Hepatocyte (in vitro differentiated cells): ENCODE measurements around the gene HSF5. TPM values are rescaled to one million over a fixed set of nuclear protein-coding genes. Genes with fewer than 3 reads are reported as not detected.

ENCODE experiments used
- DNase-seq: peaks from one replicate; pipeline ENCODE4 v3.0.0-alpha.2; 2016; ENCODE audit warnings: low spot score
- H2AFZ ChIP-seq: fragments of 200-600 bp; sonication (generic); 2 replicates; pipeline ENCODE4 v1.6.0; 2016; ENCODE audit warnings: antibody characterized with exemption, mild to moderate bottlenecking
- H3K27ac ChIP-seq: fragments of 200-600 bp; sonication (generic); 2 replicates; pipeline ENCODE4 v1.5.1; 2016; ENCODE audit warnings: mild to moderate bottlenecking
- H3K27me3 ChIP-seq: fragments of 200-600 bp; sonication (generic); 2 replicates; pipeline ENCODE4 v1.6.1; 2016
- H3K36me3 ChIP-seq: fragments of 200-600 bp; sonication (generic); replicated peaks from 2 replicates; pipeline ENCODE4 v1.5.1; 2016; ENCODE audit warnings: low read depth; ENCODE audit not compliant: insufficient read depth
- H3K4me1 ChIP-seq: fragments of 200-600 bp; sonication (generic); 2 replicates; pipeline ENCODE4 v1.5.1; 2016; ENCODE audit warnings: mild to moderate bottlenecking, moderate library complexity; ENCODE audit not compliant: insufficient read depth
- H3K4me2 ChIP-seq: fragments of 200-600 bp; sonication (generic); 2 replicates; pipeline ENCODE4 v1.6.0; 2016
- H3K4me3 ChIP-seq: fragments of 200-600 bp; sonication (generic); 2 replicates; pipeline ENCODE4 v1.5.1; 2016; ENCODE audit warnings: mild to moderate bottlenecking
- H3K79me2 ChIP-seq: fragments of 200-600 bp; sonication (generic); 2 replicates; pipeline ENCODE4 v1.6.0; 2017; ENCODE audit warnings: mild to moderate bottlenecking
- H3K9me2 ChIP-seq: fragments of 200-600 bp; sonication (generic); replicated peaks from 2 replicates; pipeline ENCODE4 v1.6.0; 2017; ENCODE audit warnings: mild to moderate bottlenecking; ENCODE audit not compliant: insufficient read depth
- H3K9me3 ChIP-seq: fragments of 200-600 bp; sonication (generic); 2 replicates; pipeline ENCODE4 v1.5.1; 2016; ENCODE audit warnings: low read depth, mild to moderate bottlenecking
- H4K20me1 ChIP-seq: fragments of 200-600 bp; sonication (generic); 2 replicates; pipeline ENCODE4 v1.6.0; 2016; ENCODE audit warnings: mild to moderate bottlenecking; ENCODE audit not compliant: insufficient read depth, poor library complexity, severe bottlenecking
- CTCF ChIP-seq: fragments of 200-600 bp; sonication (generic); IDR thresholded peaks from 2 replicates; pipeline ENCODE4 v1.5.1; 2016; ENCODE audit warnings: antibody characterized with exemption, mild to moderate bottlenecking; ENCODE audit not compliant: poor library complexity
- EZH2 ChIP-seq: fragments of 200-600 bp; sonication (generic); IDR thresholded peaks from 2 replicates; pipeline ENCODE4 v1.6.1; 2016; ENCODE audit warnings: antibody characterized with exemption, mild to moderate bottlenecking, borderline replicate concordance
- EZH2phosphoT487 ChIP-seq: fragments of 200-600 bp; sonication (generic); IDR thresholded peaks from one replicate; pipeline ENCODE4 v1.6.1; 2018; ENCODE audit warnings: antibody characterized with exemption, mild to moderate bottlenecking, low read depth, moderate library complexity; ENCODE audit not compliant: unreplicated experiment, severe bottlenecking
- WGBS: methylation state at CpG from one replicate; pipeline ENCODE4 v1.1.6; 2016; ENCODE audit warnings: low lambda C conversion rate; ENCODE audit errors: missing lambda C conversion rate; 5-methylcytosine and 5-hydroxymethylcytosine counted together
- polyA plus RNA-seq: library from polyadenylated mRNA; unstranded; fragments of >200 nt; fragmentation: Nextera tagmentation; extraction: Ambion mirVana; gene quantifications from 2 replicates; pipeline ENCODE4 v1.2.1, GENCODE V29; 2016
- total RNA-seq: library from RNA; depleted of rRNA; stranded (reverse); fragments of >200 nt; gene quantifications from 2 replicates; pipeline ENCODE4 v1.2.3, GENCODE V29; 2014

The HSF5 gene
- total and polyA plus RNA-seq, 2 experiments from 2014 or later = 0.03 TPM; not detected in 1

- Histone ChIP-seq H3K36me3 (no peaks in the 10 kb centered on the region), H3K79me2 (no peaks in the 10 kb centered on the region), H4K20me1 (no peaks in the 10 kb centered on the region), H3K27ac (no peak overlapping the region), H3K4me2 (no peak overlapping the region), H3K9me3 (no peaks in the 10 kb centered on the region), H3K4me1 (no peaks in the 10 kb centered on the region), H3K27me3 (no peaks in the 10 kb centered on the region), H2AFZ (no peak overlapping the region), H3K4me3 (no peak overlapping the region), H3K9me2 (no peaks in the 10 kb centered on the region)
- TF ChIP-seq EZH2 (no peak), CTCF (peak; percentile 71), EZH2phosphoT487 (no peak)
- 64% methylated on average over 9 of the region's 9 CpGs for WGBS
- DNase-seq = peak; percentile 81
Observed at GRCh38 chr17:58447039-58447975, 40.9 kb downstream of the HSF5 start.

GRCh38 chr17:58446086-58446485, 42.1 kb downstream of the HSF5 start:
- no peaks in the 10 kb centered on the region for H3K4me1 ChIP-seq
- H3K4me2 ChIP-seq = no peak overlapping the region
- H3K9me2 ChIP-seq = no peaks in the 10 kb centered on the region
- WGBS = 84% methylated on average over 6 of the region's 6 CpGs
- H3K36me3 ChIP-seq = no peaks in the 10 kb centered on the region
- no peaks in the 10 kb centered on the region for H4K20me1 ChIP-seq
- no peaks in the 10 kb centered on the region for H3K27me3 ChIP-seq
- H3K79me2 ChIP-seq = no peaks in the 10 kb centered on the region
- no peak overlapping the region for H3K4me3 ChIP-seq
- no peaks in the 10 kb centered on the region for H3K9me3 ChIP-seq
- DNase-seq = no peak
- no peak overlapping the region for H3K27ac ChIP-seq
- no peak overlapping the region for H2AFZ ChIP-seq
- no peak for TF ChIP-seq EZH2phosphoT487
- no peak for TF ChIP-seq EZH2
- no peak for TF ChIP-seq CTCF

DNA sequence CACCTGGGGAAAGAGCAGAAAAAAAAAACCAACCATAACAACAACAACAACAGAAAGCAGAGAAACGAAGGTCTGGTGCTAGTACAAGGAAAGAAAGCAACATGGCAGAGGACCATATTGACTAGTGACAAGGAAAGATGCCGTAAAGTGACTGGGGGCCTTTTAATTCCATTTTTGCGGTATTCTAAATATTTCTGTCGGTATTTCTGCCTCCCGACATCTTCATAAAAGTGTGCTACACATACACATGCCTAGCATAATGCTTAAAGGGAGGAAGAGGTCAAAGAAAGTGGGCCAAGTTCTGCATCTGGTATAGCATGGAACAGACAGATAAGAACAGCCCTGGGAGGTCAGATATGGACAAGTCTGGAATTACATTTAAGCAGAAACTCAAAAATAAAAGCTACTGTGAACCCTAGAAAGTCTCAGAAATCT, 51.4 kb downstream of the HSF5 start:
- no peaks in the 10 kb centered on the region for H3K79me2 ChIP-seq
- H3K4me2 ChIP-seq = no peak overlapping the region
- H3K4me3 ChIP-seq = no peak overlapping the region
- DNase-seq = no peak
- H3K27me3 ChIP-seq = no peaks in the 10 kb centered on the region
- TF ChIP-seq EZH2phosphoT487 (no peak), CTCF (no peak), EZH2 (no peak)
- no peak overlapping the region for H2AFZ ChIP-seq
- no peaks in the 10 kb centered on the region for H3K4me1 ChIP-seq
- no peak overlapping the region for H3K27ac ChIP-seq
- no peaks in the 10 kb centered on the region for H4K20me1 ChIP-seq
- no peaks in the 10 kb centered on the region for H3K9me3 ChIP-seq
- H3K9me2 ChIP-seq = no peaks in the 10 kb centered on the region
- 65% methylated on average over 5 of the region's 5 CpGs for WGBS
- H3K36me3 ChIP-seq = no peaks in the 10 kb centered on the region
